T-helper 1 cell (primary cell): ENCODE data around the gene MARCHF3.
A peak's percentile ranks its signal among the peaks of the same experiment; 100 is the strongest.
"Not testable (repeated sequence)": the region's sequence is repeated elsewhere in the genome, so short reads cannot be mapped to it uniquely, and the experiment has no call there.

Experiments
- DNase-seq, 5 donors: peaks; one replicate each; pipeline ENCODE4 v3.0.0-alpha.2; 2012 to 2020

Gene MARCHF3

GRCh38 chr5:126845470-126846070, 184.8 kb downstream of the MARCHF3 start:
- DNase-seq = peak in 2 of 5 donors; percentile 52 to 55

- DNase-seq = not testable (repeated sequence)
Measured at GRCh38 chr5:126843375-126843774, 187.0 kb downstream of the MARCHF3 start.

- not testable (repeated sequence) for DNase-seq
Measured at GRCh38 chr5:126839407-126839806, 191.0 kb downstream of the MARCHF3 start.

- DNase-seq = no peak
Measured at GRCh38 chr5:126837906-126838539, 192.3 kb downstream of the MARCHF3 start.

- no peak for DNase-seq
Measured at GRCh38 chr5:126837242-126837641, 193.1 kb downstream of the MARCHF3 start.

- no peak for DNase-seq
Measured at GRCh38 chr5:126836778-126837177, 193.6 kb downstream of the MARCHF3 start.

GRCh38 chr5:126831156-126831555, 199.2 kb downstream of the MARCHF3 start:
- no peak for DNase-seq

GRCh38 chr5:126830061-126830460, 200.3 kb downstream of the MARCHF3 start:
- DNase-seq = no peak

GRCh38 chr5:126829098-126829497, 201.3 kb downstream of the MARCHF3 start:
- no peak for DNase-seq

- DNase-seq = no peak
Measured at GRCh38 chr5:126826619-126827215, 203.6 kb downstream of the MARCHF3 start.

- DNase-seq = no peak
Measured at GRCh38 chr5:126819253-126819652, 211.1 kb downstream of the MARCHF3 start.

- DNase-seq = no peak
Measured at GRCh38 chr5:126818736-126819135, 211.6 kb downstream of the MARCHF3 start.
